ENCODE measurements around the gene PTPRF.

PTPRF gene

DNA sequence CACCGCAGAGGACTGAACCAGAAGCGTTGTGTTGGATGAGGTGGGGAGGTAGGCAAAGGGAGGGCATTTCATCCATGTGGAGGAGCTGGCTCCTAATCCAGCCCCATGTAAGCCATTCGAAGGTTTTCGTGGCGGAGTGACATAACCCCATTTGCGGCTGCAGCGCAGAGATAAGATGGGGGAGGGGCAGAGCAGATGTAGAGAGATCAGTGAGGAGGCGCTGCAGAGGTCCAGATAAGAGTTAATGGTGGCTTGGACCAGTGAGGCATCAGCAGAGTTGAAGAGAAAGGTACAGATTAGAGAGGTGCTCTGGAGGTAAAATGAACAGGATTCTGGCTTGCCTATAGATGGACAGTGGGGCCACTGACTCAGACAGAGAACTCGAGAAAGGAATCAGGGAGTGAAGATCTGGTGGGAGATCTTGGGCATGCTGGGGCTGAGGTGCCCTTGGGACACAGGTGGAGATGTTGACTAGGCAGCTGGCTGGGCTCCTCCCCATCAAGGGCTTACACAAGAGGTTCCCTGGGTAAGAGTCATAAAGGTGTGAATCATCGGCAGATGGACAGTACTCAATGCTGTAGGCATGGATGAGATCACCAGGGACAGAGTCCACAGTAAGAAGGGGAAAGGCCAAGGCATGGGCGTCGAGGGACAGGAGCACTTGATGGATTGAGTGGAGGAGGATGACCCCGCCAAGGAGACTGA lies 7.8 kb upstream of the PTPRF start:
- TF ChIP-seq EP300 (IDR thresholded peaks at IDR 0.05; ENCODE audit: borderline replicate concordance): no peak
- TF ChIP-seq TAF1 (IDR thresholded peaks at IDR 0.05; ENCODE audit: low read depth): no peak
- TF ChIP-seq TCF12 (IDR thresholded peaks at IDR 0.05; ENCODE audit: low read depth): no peak
- TF ChIP-seq MAX (IDR thresholded peaks at IDR 0.05): peak; percentile 70
- no peak for TF ChIP-seq ZBTB7A (IDR thresholded peaks at IDR 0.05; ENCODE audit: low read depth)
- no peak for TF ChIP-seq FOXM1 (IDR thresholded peaks at IDR 0.05; ENCODE audit: borderline replicate concordance, low read depth)
- no peak for TF ChIP-seq EGR1 (IDR thresholded peaks at IDR 0.05)
- no peak for TF ChIP-seq TEAD4 (IDR thresholded peaks at IDR 0.05)
- TF ChIP-seq, protein P1, sequence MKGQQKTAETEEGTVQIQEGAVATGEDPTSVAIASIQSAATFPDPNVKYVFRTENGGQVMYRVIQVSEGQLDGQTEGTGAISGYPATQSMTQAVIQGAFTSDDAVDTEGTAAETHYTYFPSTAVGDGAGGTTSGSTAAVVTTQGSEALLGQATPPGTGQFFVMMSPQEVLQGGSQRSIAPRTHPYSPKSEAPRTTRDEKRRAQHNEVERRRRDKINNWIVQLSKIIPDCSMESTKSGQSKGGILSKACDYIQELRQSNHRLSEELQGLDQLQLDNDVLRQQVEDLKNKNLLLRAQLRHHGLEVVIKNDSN (IDR thresholded peaks at IDR 0.05): no peak
- no peak for TF ChIP-seq RAD21 (IDR thresholded peaks at IDR 0.05; ENCODE audit: low read depth)
- peak; percentile 38; the same call in 1 of the 2 replicates for TF ChIP-seq CEBPB (IDR thresholded peaks at IDR 0.05)
- no peak for TF ChIP-seq NFIC (IDR thresholded peaks at IDR 0.05)
- TF ChIP-seq, protein P2, sequence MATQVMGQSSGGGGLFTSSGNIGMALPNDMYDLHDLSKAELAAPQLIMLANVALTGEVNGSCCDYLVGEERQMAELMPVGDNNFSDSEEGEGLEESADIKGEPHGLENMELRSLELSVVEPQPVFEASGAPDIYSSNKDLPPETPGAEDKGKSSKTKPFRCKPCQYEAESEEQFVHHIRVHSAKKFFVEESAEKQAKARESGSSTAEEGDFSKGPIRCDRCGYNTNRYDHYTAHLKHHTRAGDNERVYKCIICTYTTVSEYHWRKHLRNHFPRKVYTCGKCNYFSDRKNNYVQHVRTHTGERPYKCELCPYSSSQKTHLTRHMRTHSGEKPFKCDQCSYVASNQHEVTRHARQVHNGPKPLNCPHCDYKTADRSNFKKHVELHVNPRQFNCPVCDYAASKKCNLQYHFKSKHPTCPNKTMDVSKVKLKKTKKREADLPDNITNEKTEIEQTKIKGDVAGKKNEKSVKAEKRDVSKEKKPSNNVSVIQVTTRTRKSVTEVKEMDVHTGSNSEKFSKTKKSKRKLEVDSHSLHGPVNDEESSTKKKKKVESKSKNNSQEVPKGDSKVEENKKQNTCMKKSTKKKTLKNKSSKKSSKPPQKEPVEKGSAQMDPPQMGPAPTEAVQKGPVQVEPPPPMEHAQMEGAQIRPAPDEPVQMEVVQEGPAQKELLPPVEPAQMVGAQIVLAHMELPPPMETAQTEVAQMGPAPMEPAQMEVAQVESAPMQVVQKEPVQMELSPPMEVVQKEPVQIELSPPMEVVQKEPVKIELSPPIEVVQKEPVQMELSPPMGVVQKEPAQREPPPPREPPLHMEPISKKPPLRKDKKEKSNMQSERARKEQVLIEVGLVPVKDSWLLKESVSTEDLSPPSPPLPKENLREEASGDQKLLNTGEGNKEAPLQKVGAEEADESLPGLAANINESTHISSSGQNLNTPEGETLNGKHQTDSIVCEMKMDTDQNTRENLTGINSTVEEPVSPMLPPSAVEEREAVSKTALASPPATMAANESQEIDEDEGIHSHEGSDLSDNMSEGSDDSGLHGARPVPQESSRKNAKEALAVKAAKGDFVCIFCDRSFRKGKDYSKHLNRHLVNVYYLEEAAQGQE (IDR thresholded peaks at IDR 0.05; ENCODE audit: low read depth): no peak
- TF ChIP-seq CREB1 (IDR thresholded peaks at IDR 0.05; ENCODE audit: low read depth): no peak

DNA sequence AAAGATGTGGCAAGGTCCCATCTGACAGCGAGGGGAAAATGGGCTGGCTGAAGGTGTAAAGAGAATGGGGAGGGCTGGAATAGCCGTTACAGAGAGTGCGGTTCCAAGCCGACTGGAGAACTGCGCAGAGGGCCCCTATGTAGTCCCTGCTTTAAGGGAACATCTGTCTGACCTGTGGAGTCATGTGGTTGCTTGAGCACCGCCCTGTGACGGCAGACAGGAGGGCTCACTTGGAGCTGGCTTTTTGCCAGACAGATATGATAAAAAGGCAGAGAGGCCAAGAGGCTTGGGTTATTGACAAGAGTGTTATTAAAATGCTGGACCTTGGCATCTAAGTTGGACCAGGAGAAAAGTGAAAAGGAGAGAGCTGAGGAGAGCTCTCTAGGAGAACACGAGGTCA lies 5.9 kb upstream of the PTPRF start:
- no peak for TF ChIP-seq EP300 (IDR thresholded peaks at IDR 0.05; ENCODE audit: borderline replicate concordance)
- TF ChIP-seq MAX (IDR thresholded peaks at IDR 0.05): no peak
- no peak for TF ChIP-seq CEBPB (IDR thresholded peaks at IDR 0.05)
- no peak for TF ChIP-seq FOXM1 (IDR thresholded peaks at IDR 0.05; ENCODE audit: borderline replicate concordance, low read depth)
- TF ChIP-seq, protein P1 (IDR thresholded peaks at IDR 0.05): no peak
- TF ChIP-seq TAF1 (IDR thresholded peaks at IDR 0.05; ENCODE audit: low read depth): no peak

GRCh38 chr1:43526002-43526401 lies 4.7 kb upstream of the PTPRF start:
- TF ChIP-seq FOXM1 (IDR thresholded peaks at IDR 0.05; ENCODE audit: borderline replicate concordance, low read depth): no peak
- no peak for TF ChIP-seq EP300 (IDR thresholded peaks at IDR 0.05; ENCODE audit: borderline replicate concordance)
- no peak for TF ChIP-seq NFIC (IDR thresholded peaks at IDR 0.05)
- TF ChIP-seq TAF1 (IDR thresholded peaks at IDR 0.05; ENCODE audit: low read depth): no peak
- no peak for TF ChIP-seq TEAD4 (IDR thresholded peaks at IDR 0.05)
- TF ChIP-seq MAX (IDR thresholded peaks at IDR 0.05): no peak
- TF ChIP-seq, protein P2 (IDR thresholded peaks at IDR 0.05; ENCODE audit: low read depth): no peak
- no peak for TF ChIP-seq EGR1 (IDR thresholded peaks at IDR 0.05)
- no peak for TF ChIP-seq TCF12 (IDR thresholded peaks at IDR 0.05; ENCODE audit: low read depth)
- TF ChIP-seq YY1 (IDR thresholded peaks at IDR 0.05; ENCODE audit: low read depth): no peak
- no peak for TF ChIP-seq CEBPB (IDR thresholded peaks at IDR 0.05)
- TF ChIP-seq, protein P1 (IDR thresholded peaks at IDR 0.05): no peak
- no peak for TF ChIP-seq CREB1 (IDR thresholded peaks at IDR 0.05; ENCODE audit: low read depth)
- no peak for TF ChIP-seq ZBTB7A (IDR thresholded peaks at IDR 0.05; ENCODE audit: low read depth)
- no peak for TF ChIP-seq RAD21 (IDR thresholded peaks at IDR 0.05; ENCODE audit: low read depth)

DNA sequence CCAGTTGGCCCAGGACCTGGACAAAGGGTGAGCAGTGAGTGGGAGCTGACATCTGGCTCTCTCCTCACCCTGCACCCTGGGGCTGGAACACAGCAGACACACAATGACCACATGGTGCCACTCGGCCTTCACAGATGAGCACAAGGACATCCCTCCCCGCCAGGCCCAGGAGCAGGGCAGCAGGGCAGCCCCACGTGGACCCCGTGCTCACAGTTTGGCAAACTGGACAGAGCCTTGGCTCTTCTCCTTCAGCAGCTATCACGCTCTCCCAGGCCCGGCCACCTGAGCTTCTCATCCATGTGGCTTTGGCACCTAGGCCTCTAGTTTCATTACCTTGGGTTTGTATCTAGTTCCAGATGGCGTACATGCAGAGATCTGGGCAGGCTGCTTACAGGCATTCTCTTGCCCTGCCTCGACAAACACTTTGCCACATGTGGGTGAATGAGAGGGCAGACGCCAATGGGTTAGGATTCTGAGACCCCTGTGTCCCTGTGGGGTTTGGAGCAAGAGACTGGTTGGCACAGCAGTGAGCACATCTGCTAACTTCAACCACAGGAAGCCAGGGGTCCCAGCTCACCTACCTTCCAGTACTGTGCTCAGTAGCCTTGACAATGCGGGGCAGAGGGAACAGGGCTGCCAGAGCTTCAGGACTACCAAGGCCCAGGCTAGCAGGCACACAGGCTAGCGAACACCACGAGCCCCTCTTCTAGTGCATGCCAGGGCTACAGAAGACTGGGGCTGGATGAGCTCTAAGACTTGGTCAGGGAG lies 3.4 kb upstream of the PTPRF start:
- TF ChIP-seq CEBPB (IDR thresholded peaks at IDR 0.05) (no peak), CREB1 (IDR thresholded peaks at IDR 0.05; ENCODE audit: low read depth) (no peak)

- TF ChIP-seq CREB1 (IDR thresholded peaks at IDR 0.05; ENCODE audit: low read depth) (no peak), RAD21 (IDR thresholded peaks at IDR 0.05; ENCODE audit: low read depth) (peak; percentile 100), TAF1 (IDR thresholded peaks at IDR 0.05; ENCODE audit: low read depth) (no peak), MAX (IDR thresholded peaks at IDR 0.05) (peak; percentile 73; the same call in 1 of the 2 replicates), FOXM1 (IDR thresholded peaks at IDR 0.05; ENCODE audit: borderline replicate concordance, low read depth) (no peak)
- TF ChIP-seq, protein P1 (IDR thresholded peaks at IDR 0.05): peak; percentile 91
Measured at GRCh38 chr1:43529206-43529731, 1.4 kb upstream of the PTPRF start.
